HG03442 (cell line): Measurements from ENCODE around the gene BCL11B.

Experiments
- ATAC-seq: cut with Tn5 transposase; IDR thresholded peaks from one replicate; pipeline ENCODE4 v1.9.1; 2021; ENCODE audit warnings: mild to moderate bottlenecking, moderate library complexity; ENCODE audit not compliant: unreplicated experiment

BCL11B gene

DNA sequence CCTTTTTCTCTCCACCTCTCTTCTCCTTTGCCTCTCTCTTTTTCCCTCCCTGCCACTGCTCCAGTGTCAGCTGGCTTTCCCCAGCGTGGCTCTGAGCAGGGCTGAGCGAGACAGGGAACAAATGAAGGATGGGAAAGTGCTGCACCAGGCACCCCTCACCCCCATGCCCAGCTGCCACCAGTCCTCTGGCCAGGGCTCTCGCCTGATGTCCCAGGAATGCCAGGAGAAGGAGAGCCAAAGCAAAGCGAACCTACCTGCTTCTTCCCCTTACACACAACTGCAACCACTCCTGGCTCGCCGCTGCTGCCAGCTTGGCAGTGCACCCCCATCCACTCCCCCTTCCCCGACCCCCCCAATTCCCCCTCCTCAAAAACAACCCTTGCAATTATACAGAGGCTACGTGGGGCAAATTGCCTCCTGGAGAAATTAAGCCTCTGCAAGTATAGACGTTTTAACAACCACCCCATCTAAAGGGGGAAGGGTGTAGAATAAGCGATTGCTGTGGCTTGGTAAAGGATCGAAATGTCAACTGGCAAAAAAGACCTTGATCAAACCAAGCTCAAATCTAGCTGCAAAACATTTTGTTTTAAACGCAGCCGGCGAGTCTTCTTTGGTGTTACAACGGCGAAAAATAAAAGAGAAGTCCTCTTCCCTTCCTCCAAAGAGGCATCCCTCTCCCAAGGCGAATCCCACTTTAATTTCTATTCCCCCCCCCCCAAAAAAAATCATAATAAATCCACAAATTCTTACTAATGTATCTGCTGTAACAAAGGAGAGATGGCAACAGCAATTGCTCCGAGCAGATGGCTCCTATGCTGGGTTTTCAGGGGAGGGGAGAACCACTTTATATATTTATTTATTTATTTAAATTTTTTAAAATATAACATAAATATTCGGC lies 2.9 kb downstream of the BCL11B start:
- no peak for ATAC-seq

DNA sequence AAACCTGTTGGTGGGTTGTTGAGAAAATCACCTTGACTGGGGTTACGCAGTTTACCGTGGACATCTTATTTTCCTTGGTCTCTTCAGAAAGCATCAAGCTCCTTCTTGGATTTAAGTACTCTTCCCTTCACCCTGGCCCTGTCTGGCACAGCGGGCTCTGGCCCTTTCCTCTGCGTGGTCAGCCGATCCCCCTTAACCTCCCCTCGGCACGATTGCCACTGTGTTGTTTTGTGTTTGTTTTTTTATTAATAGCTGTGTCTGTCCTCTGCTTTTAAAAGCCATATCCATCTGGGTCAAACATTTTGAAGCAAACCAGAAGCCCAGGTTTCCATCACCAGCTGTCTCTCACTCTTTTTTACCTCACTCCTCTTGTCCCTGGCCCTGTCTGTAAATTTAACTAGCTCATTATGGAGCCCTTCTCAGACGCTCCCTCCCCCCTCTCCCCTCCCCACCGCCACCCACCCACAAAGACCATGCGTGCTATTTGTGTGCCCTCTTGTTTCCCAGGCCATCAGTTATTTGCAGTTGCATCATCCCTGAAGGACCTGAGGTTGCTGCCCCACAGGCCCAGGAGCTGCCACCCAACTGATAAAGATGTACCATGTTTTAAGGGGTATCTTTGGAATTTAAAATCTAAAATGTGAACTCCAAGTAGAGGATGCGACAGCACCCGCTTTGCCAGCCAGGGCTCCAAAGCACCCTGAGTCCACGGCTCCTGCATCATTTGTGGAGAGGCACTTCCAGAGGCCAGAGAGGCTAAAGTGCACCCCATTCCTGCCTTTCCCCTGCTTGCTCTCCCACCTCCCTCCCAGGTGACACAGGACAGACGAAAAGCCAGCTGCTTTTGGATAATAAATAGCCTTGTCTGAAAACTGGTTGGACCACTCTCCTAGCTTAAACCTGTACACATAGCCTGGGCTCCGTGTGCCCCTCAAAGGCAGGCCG lies 3.9 kb downstream of the BCL11B start:
- ATAC-seq = no peak

DNA sequence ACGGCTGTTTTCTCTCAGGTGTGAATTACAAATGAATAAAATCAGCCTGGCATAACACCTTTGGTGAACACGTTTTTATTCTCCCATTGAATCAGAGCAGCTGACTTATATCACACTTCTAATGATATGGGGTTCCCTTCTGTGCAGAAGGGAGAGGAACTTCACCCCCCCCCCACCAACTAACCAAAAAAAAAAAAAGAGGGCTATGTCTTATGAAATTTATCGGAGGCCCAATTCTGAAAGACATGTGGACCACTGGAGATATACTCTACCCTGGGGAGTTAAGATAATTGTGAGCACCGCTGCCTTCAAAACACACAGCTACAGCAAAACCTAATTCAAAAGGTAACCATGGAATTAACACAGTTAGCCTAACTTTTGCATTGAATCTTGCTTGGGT lies 4.6 kb downstream of the BCL11B start:
- no peak for ATAC-seq

- ATAC-seq = peak; percentile 78
These were observed 5.5 kb downstream of the BCL11B start for GRCh38 chr14:99266181-99267178.

DNA sequence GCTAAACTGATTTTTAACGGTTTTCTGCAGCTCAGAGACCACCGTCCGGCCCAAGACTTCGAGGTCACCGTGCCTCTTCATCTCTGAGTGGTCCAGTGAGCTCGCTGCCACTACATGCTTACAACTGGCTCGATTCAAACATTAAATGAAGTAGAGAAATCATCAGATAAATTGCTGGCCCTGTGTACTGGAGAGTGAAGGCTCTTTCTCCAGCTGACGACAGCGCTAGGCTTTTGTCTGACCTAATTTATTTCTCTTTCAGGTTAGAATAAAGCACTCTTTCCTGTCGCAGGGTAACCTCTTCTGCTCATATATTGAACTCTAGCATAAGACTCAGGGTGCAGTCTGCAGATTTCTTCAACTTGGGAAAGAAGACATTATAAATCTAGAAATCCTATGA lies 6.4 kb downstream of the BCL11B start:
- ATAC-seq = no peak

- ATAC-seq = no peak
These were observed 7.1 kb downstream of the BCL11B start for GRCh38 chr14:99264691-99265450.

DNA sequence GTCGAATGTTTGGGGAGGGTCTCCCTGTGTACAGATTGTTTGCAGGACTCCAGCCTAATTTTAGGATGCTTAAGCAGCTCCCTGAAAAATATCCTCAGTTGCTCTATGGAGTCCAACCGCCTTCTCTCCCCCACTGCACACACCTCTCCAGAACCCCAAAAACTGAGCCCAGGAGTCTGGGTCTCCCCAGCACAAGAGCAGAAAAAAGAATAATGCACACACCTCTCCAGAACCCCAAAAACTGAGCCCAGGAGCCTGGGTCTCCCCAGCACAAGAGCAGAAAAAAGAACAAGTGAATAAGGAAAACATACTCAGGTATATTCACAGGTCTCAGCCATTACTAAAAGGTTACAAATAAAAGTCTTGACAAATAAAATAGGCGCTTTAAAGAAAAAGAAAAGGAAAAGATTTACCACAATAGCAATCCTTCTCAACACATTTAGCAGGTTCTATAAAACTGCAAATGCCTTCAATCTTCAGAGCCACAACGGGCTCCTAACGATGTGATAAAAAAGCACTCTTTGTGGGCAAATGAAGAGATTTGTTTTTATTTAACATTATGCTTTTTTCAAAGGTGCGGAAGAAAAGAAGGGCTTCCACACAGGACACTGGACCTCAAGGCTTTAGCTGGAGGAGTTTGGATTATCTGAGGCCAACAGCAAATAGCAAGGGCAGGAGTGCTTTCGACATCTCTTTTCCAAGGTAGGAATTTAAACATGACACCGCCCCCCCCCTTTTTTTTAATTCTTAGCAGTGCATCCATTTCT lies 8.2 kb downstream of the BCL11B start:
- no peak for ATAC-seq

DNA sequence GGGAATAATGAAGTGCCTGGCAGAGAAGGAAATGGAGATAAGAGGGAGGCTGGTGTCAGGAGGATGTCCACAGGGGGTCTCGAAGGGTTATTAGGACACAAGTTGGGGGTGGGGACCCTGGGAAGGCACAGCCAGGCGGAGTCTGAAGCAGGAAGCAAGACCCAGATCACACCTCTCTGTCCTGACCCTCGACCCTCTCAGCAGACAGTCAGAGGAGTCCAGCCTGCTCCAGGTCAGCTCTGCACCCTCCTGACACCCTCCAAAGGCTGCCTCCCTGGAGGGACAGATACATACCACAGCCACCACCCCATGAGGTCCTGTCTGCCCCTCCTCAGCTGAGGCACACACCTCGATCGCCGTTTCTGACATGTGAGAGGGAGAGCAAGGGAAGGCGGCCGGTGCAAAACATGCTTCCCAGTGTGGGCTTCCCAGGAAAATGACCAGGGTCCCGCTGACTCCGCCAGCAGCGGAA lies 9.0 kb downstream of the BCL11B start:
- ATAC-seq = no peak

GRCh38 chr14:99261912-99262787 lies 9.8 kb downstream of the BCL11B start:
- no peak for ATAC-seq

DNA sequence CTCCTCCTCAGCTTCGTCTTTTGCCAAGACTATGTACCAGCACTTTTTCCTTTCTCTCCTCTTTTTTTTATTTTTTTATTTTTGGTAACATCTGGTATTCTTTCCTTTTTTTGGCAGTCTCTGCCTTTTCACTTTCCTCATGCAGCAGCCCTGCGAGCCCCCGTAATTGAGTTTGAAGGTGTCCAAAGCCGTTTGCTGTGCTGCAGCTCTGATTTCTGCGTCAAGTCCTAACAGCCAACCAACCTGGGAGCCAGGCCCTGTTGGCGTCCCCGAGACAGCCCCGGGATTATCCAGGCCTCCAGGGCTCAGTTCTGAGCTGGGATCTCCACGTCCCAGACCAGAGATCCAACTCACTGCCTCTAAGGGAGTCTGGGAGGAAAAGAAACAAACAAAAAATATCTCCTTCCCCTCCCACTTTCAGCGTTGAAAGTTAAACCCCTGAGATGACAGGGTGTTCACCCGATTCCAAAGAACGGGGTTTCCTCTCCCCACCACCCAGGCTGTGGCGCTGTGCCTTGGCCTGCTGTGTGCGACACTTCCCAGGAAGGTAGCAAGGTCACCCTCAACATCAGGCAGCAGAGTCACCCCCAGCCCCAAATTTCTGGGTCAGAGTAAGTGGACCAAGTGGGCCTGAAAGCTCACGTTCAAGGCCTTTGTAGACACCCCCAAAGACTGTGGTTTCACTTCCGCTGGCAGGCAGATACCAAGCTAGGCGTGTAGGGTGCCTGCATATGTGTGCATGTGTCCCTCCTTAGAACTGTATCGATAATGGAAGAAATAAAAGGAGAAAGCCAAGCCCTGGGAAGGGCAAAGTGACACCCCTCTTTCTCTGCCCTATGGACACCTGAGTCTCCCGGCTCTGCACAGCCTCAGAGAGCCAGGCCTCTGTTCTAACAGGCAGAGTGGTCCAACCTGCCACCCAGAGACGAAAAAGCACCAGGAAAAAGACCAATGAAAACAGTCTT lies 11.1 kb downstream of the BCL11B start:
- no peak for ATAC-seq

DNA sequence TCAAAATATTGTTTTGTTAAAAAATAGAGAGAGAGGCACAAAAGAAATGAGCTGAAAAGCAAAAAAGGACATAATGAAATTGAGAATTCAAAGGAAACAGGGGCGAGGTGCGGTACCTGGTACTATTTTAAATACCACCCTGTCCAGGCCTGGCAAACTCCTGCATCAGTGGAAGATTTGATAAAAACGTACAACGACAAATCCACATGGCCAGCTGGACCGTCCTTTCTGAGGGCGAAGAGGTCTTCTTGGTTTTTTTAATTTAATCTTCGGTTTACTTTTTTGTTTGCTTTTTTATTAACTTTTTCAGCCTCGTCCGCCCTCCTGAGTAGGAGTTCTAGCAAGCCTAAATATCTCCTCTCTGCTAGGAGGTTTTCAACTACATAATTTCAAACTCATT lies 11.9 kb downstream of the BCL11B start:
- ATAC-seq = no peak

DNA sequence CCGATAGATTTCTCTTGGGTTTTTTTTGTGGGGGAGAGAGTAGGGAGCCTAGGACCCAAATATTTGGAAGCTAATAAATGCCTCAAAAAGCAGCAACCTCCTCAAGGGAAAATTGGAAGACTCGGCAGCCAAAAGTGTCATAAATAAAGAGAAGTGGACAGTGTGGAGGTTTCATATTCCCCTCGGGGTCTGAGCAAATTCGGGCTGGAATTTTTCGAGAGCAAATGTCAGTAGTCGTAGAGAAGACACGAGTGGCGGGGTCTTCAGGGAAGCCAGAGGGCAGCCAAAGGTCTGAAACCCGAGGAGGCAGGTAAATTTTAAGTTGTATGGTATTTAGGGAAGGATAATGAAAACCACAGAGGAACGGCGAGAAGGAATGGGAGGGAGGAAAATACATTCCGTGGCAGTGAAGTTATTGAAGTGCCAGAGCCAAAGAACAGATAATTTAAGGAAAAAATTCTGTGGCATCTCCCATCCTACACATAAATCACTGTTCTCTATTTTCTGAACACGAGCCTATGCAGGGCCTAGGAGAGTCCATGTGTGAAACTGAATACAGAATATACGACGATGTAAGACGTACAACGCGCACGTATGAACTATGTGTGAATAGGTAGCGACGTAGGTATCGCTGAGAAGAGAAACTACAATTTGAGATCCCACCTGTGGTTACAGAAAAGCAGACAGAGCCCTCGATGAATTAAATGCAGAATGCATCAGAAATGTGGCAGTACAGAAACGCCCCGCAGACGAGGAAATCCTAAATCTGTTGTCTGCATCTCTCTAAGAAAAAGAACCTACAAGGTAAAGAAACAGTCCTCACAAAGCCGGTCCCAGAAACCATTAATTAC lies 12.9 kb downstream of the BCL11B start:
- no peak for ATAC-seq

GRCh38 chr14:99258341-99258861 lies 13.6 kb downstream of the BCL11B start:
- ATAC-seq = no peak

- ATAC-seq = no peak
These were observed 14.2 kb downstream of the BCL11B start for GRCh38 chr14:99257673-99258221.

- no peak for ATAC-seq
These were observed 14.8 kb downstream of the BCL11B start for GRCh38 chr14:99257122-99257672.
